SK-N-SH treated with all-trans-retinoic acid at 6 μM for 48 hours (cell line): ENCODE measurements around the gene PDE3A.
A peak's percentile ranks its signal among the peaks of the same experiment; 100 is the strongest.

ENCODE experiments used
- ATAC-seq: fragments of 200-7000 bp; cut with Tn5 transposase; 3 replicates; pipeline ENCODE4 v1.9.1; 2020; ENCODE audit warnings: mild to moderate bottlenecking, moderate library complexity
- ARNTL ChIP-seq: fragments of 450-650 bp; formaldehyde crosslinking; IDR thresholded peaks from 2 replicates; pipeline ENCODE4 v1.5.0; 2020; ENCODE audit warnings: low read depth, mild to moderate bottlenecking, moderate library complexity, borderline replicate concordance
- BACH2 ChIP-seq: fragments of 250-450 bp; sonication (Bioruptor Pico); IDR thresholded peaks from 2 replicates; pipeline ENCODE4 v1.9.0; 2021; ENCODE audit warnings: mild to moderate bottlenecking, borderline replicate concordance
- CREB5 ChIP-seq: fragments of 250-450 bp; sonication (Bioruptor Pico); IDR thresholded peaks from 2 replicates; pipeline ENCODE4 v1.5.1; 2020; ENCODE audit warnings: low read depth, mild to moderate bottlenecking, moderate library complexity
- CSDC2 ChIP-seq: fragments of 250-450 bp; sonication (Bioruptor Pico); IDR thresholded peaks from 2 replicates; pipeline ENCODE4 v1.5.0; 2020; ENCODE audit warnings: mild to moderate bottlenecking, moderate library complexity
- ESRRG ChIP-seq: fragments of 250-450 bp; sonication (Bioruptor Pico); IDR thresholded peaks from 2 replicates; pipeline ENCODE4 v1.6.1; 2021; ENCODE audit warnings: mild to moderate bottlenecking
- GLIS3 ChIP-seq: fragments of 250-450 bp; sonication (Bioruptor Pico); IDR thresholded peaks from 2 replicates; pipeline ENCODE4 v1.5.0; 2020; ENCODE audit warnings: mild to moderate bottlenecking, moderate library complexity
- ISL1 ChIP-seq: fragments of 250-450 bp; sonication (Bioruptor Pico); IDR thresholded peaks from 2 replicates; pipeline ENCODE4 v2.1.2; 2022; ENCODE audit warnings: mild to moderate bottlenecking, moderate library complexity
- OSR1 ChIP-seq: fragments of 250-450 bp; sonication (Bioruptor Pico); IDR thresholded peaks from 2 replicates; pipeline ENCODE4 v1.8.0; 2022; ENCODE audit warnings: moderate library complexity, mild to moderate bottlenecking, inconsistent platforms
- PATZ1 ChIP-seq: fragments of 250-450 bp; sonication (Bioruptor Pico); IDR thresholded peaks from 2 replicates; pipeline ENCODE4 v1.8.0; 2020; ENCODE audit warnings: mild to moderate bottlenecking, moderate library complexity, borderline replicate concordance
- PPARA ChIP-seq: fragments of 250-450 bp; sonication (Bioruptor Pico); IDR thresholded peaks from 2 replicates; pipeline ENCODE4 v1.5.0; 2020; ENCODE audit warnings: mild to moderate bottlenecking, borderline replicate concordance
- RARB ChIP-seq: fragments of 250-450 bp; sonication (Bioruptor Pico); IDR thresholded peaks from 2 replicates; pipeline ENCODE4 v1.8.0; 2021; ENCODE audit warnings: mild to moderate bottlenecking, moderate library complexity
- SNAI2 ChIP-seq: fragments of 250-450 bp; sonication (Bioruptor Pico); IDR thresholded peaks from 2 replicates; pipeline ENCODE4 v1.5.0; 2020; ENCODE audit warnings: mild to moderate bottlenecking, moderate library complexity
- TCF4 ChIP-seq: fragments of 250-450 bp; sonication (Bioruptor Pico); IDR thresholded peaks from 2 replicates; pipeline ENCODE4 v1.8.0; 2021; ENCODE audit warnings: mild to moderate bottlenecking, moderate library complexity, borderline replicate concordance
- TOX ChIP-seq: fragments of 250-450 bp; sonication (Bioruptor Pico); IDR thresholded peaks from 2 replicates; pipeline ENCODE4 v1.8.0; 2021; ENCODE audit warnings: mild to moderate bottlenecking, moderate library complexity, borderline replicate concordance
- ZC3H10 ChIP-seq: fragments of 250-450 bp; sonication (Bioruptor Pico); IDR thresholded peaks from 2 replicates; pipeline ENCODE4 v1.5.1; 2021; ENCODE audit warnings: mild to moderate bottlenecking, moderate library complexity
- ZFP3 ChIP-seq: fragments of 250-450 bp; sonication (Bioruptor Pico); IDR thresholded peaks from 2 replicates; pipeline ENCODE4 v1.5.0; 2020; ENCODE audit warnings: mild to moderate bottlenecking, moderate library complexity
- ZFP30 ChIP-seq: fragments of 450-650 bp; formaldehyde crosslinking; IDR thresholded peaks from 2 replicates; pipeline ENCODE4 v1.5.0; 2022; ENCODE audit warnings: mild to moderate bottlenecking, moderate library complexity
- ZNF565 ChIP-seq: fragments of 450-650 bp; formaldehyde crosslinking; conservative IDR thresholded peaks from 2 replicates; pipeline ENCODE4 v1.5.0; 2020; ENCODE audit warnings: low read depth, mild to moderate bottlenecking, moderate library complexity
- ZNF70 ChIP-seq: fragments of 450-650 bp; formaldehyde crosslinking; IDR thresholded peaks from 2 replicates; pipeline ENCODE4 v1.5.0; 2020; ENCODE audit warnings: mild to moderate bottlenecking, moderate library complexity
- ZNF8 ChIP-seq: fragments of 450-650 bp; formaldehyde crosslinking; IDR thresholded peaks from 2 replicates; pipeline ENCODE4 v1.5.0; 2020; ENCODE audit warnings: mild to moderate bottlenecking, moderate library complexity
- TF ChIP-seq, protein P1 (sequence below): fragments of 250-450 bp; sonication (Bioruptor Pico); IDR thresholded peaks from 2 replicates; pipeline ENCODE4 v1.5.0; 2020; ENCODE audit warnings: mild to moderate bottlenecking, moderate library complexity
- TF ChIP-seq, protein P2 (sequence below): fragments of 250-450 bp; sonication (Bioruptor Pico); IDR thresholded peaks from 2 replicates; pipeline ENCODE4 v1.5.1; 2021; ENCODE audit warnings: mild to moderate bottlenecking, moderate library complexity
- TF ChIP-seq, protein P3 (sequence below): fragments of 250-450 bp; sonication (Bioruptor Pico); IDR thresholded peaks from 2 replicates; pipeline ENCODE4 v1.8.0; 2021; ENCODE audit warnings: low read depth, mild to moderate bottlenecking, moderate library complexity, borderline replicate concordance

Gene PDE3A

DNA sequence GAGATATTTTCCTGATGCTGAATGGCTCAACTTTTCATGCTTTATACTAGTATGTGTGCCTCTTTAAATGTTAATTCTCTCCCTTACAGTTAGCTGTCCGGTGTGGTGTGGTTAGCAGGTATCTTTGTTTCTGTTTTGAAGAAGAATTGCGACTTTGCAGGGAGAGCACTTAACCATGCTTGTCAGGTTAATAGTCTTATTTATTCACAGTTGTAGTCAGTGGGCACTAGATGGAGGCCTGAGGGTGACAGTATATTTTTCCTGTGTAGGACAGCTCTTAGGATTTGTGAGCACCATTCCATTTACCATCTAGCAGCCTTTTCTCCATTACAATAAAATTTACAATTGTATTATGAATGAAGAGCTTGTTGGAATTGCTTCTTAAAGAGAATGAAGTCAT is 34.9 kb downstream of the PDE3A start:
- peak; percentile 19; the same call in 2 of the 3 replicates for ATAC-seq
- no peak for TF ChIP-seq ZNF8
- no peak for TF ChIP-seq CSDC2 (CRISPR knock-in tag)
- TF ChIP-seq ISL1 (CRISPR knock-in tag), result no peak
- TF ChIP-seq TOX (CRISPR knock-in tag), result no peak
- TF ChIP-seq, protein P1, sequence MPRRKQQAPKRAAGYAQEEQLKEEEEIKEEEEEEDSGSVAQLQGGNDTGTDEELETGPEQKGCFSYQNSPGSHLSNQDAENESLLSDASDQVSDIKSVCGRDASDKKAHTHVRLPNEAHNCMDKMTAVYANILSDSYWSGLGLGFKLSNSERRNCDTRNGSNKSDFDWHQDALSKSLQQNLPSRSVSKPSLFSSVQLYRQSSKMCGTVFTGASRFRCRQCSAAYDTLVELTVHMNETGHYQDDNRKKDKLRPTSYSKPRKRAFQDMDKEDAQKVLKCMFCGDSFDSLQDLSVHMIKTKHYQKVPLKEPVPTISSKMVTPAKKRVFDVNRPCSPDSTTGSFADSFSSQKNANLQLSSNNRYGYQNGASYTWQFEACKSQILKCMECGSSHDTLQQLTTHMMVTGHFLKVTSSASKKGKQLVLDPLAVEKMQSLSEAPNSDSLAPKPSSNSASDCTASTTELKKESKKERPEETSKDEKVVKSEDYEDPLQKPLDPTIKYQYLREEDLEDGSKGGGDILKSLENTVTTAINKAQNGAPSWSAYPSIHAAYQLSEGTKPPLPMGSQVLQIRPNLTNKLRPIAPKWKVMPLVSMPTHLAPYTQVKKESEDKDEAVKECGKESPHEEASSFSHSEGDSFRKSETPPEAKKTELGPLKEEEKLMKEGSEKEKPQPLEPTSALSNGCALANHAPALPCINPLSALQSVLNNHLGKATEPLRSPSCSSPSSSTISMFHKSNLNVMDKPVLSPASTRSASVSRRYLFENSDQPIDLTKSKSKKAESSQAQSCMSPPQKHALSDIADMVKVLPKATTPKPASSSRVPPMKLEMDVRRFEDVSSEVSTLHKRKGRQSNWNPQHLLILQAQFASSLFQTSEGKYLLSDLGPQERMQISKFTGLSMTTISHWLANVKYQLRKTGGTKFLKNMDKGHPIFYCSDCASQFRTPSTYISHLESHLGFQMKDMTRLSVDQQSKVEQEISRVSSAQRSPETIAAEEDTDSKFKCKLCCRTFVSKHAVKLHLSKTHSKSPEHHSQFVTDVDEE (CRISPR knock-in tag), result no peak
- no peak for TF ChIP-seq ZFP3 (CRISPR knock-in tag)
- TF ChIP-seq PATZ1 (CRISPR knock-in tag), result no peak
- TF ChIP-seq PPARA, result no peak
- no peak for TF ChIP-seq ZC3H10 (CRISPR knock-in tag)
- no peak for TF ChIP-seq OSR1 (CRISPR knock-in tag)
- no peak for TF ChIP-seq ARNTL (CRISPR knock-in tag)
- TF ChIP-seq, protein P2, sequence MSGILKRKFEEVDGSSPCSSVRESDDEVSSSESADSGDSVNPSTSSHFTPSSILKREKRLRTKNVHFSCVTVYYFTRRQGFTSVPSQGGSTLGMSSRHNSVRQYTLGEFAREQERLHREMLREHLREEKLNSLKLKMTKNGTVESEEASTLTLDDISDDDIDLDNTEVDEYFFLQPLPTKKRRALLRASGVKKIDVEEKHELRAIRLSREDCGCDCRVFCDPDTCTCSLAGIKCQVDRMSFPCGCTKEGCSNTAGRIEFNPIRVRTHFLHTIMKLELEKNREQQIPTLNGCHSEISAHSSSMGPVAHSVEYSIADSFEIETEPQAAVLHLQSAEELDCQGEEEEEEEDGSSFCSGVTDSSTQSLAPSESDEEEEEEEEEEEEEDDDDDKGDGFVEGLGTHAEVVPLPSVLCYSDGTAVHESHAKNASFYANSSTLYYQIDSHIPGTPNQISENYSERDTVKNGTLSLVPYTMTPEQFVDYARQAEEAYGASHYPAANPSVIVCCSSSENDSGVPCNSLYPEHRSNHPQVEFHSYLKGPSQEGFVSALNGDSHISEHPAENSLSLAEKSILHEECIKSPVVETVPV, result no peak
- TF ChIP-seq ZNF565 (CRISPR knock-in tag), result no peak
- TF ChIP-seq CREB5 (CRISPR knock-in tag), result no peak
- TF ChIP-seq ZNF70 (CRISPR knock-in tag), result no peak
- TF ChIP-seq, protein P3, sequence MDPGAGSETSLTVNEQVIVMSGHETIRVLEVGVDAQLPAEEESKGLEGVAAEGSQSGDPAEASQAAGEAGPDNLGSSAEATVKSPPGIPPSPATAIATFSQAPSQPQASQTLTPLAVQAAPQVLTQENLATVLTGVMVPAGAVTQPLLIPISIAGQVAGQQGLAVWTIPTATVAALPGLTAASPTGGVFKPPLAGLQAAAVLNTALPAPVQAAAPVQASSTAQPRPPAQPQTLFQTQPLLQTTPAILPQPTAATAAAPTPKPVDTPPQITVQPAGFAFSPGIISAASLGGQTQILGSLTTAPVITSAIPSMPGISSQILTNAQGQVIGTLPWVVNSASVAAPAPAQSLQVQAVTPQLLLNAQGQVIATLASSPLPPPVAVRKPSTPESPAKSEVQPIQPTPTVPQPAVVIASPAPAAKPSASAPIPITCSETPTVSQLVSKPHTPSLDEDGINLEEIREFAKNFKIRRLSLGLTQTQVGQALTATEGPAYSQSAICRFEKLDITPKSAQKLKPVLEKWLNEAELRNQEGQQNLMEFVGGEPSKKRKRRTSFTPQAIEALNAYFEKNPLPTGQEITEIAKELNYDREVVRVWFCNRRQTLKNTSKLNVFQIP (CRISPR knock-in tag), result no peak
- no peak for TF ChIP-seq RARB (CRISPR knock-in tag)
- no peak for TF ChIP-seq ZFP30 (CRISPR knock-in tag)
- TF ChIP-seq BACH2 (CRISPR knock-in tag), result no peak
- TF ChIP-seq GLIS3 (CRISPR knock-in tag), result no peak
- TF ChIP-seq, all 23 proteins: peak for 0

GRCh38 chr12:20404576-20405346 is 36.4 kb downstream of the PDE3A start:
- ATAC-seq, result no peak
- TF ChIP-seq BACH2 (CRISPR knock-in tag) (no peak), TCF4 (CRISPR knock-in tag) (no peak), ARNTL (CRISPR knock-in tag) (no peak), ZC3H10 (CRISPR knock-in tag) (no peak), ISL1 (CRISPR knock-in tag) (no peak), SNAI2 (CRISPR knock-in tag) (no peak), ZNF70 (CRISPR knock-in tag) (no peak), PPARA (no peak), ZFP30 (CRISPR knock-in tag) (no peak), TOX (CRISPR knock-in tag) (no peak), OSR1 (CRISPR knock-in tag) (no peak), ESRRG (no peak)
- TF ChIP-seq, protein P1 (CRISPR knock-in tag), result no peak
- TF ChIP-seq, protein P2, result no peak
- TF ChIP-seq, protein P3 (CRISPR knock-in tag), result no peak
